Neural cell (in vitro differentiated cells): ENCODE results near the gene FNDC10.

Source experiments
- EP300 ChIP-seq: fragments of 450-650 bp; conservative IDR thresholded peaks from 2 replicates; pipeline ENCODE4 v1.6.1; 2014; ENCODE audit warnings: antibody characterized with exemption, mild to moderate bottlenecking, moderate library complexity; ENCODE audit not compliant: poor library complexity, severe bottlenecking
- RAD21 ChIP-seq: fragments of 450-650 bp; conservative IDR thresholded peaks from 2 replicates; pipeline ENCODE4 v1.6.1; 2014; ENCODE audit warnings: antibody characterized with exemption, mild to moderate bottlenecking, moderate library complexity
- TF ChIP-seq, protein P1 (sequence below): fragments of 450-650 bp; IDR thresholded peaks from 2 replicates; pipeline ENCODE4 v1.5.1; 2014; ENCODE audit warnings: antibody characterized with exemption, mild to moderate bottlenecking, moderate library complexity; ENCODE audit not compliant: poor library complexity, severe bottlenecking

DNA sequence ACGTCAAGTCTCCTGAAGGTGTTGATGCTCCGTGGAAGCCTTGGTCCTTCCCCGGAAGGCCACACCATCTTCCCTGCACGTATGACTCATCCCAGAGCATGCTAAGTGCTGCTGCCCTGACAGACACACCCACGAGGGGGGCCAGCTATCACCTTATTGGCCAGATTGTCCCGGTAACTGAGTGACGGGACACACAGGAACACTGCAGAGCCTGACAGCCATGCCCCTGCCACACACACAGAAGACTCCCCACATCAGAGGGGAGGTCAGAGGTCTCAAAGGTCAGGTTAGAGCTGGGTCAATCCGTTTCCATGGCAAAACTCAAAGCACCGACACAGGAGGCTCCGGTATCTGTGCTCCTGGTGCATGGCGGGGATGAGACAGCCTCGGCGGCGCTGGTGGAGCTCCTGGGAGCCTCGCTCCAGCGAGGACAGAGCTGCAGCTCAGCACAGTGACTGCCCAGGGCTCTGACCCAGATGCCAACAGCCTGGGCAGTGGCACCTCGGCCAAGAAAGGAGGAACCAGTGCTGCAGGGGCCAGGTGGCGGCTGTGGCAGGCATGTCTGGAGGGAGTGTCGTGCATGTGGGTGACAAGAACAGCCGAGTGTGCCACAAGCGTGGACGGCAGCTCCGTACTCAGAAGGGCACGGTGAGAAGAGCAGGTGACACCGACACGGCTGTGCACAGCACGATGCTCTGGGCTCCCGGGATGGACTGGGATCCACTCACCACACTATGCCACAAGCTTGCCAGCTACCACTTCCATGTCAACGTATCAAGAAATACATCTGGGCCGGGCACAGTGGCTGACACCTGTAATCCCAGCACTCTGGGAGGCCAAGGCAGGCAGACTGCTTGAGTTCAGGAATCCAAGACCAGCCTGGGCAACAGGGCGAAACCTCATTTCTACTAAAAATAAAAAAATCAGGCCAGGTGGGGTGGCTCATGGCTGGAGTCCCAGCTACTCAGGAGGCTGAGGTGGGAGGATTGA, 44.7 kb downstream of the FNDC10 start:
- TF ChIP-seq, protein P1, sequence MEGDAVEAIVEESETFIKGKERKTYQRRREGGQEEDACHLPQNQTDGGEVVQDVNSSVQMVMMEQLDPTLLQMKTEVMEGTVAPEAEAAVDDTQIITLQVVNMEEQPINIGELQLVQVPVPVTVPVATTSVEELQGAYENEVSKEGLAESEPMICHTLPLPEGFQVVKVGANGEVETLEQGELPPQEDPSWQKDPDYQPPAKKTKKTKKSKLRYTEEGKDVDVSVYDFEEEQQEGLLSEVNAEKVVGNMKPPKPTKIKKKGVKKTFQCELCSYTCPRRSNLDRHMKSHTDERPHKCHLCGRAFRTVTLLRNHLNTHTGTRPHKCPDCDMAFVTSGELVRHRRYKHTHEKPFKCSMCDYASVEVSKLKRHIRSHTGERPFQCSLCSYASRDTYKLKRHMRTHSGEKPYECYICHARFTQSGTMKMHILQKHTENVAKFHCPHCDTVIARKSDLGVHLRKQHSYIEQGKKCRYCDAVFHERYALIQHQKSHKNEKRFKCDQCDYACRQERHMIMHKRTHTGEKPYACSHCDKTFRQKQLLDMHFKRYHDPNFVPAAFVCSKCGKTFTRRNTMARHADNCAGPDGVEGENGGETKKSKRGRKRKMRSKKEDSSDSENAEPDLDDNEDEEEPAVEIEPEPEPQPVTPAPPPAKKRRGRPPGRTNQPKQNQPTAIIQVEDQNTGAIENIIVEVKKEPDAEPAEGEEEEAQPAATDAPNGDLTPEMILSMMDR = no peak
- TF ChIP-seq EP300 (no peak), RAD21 (no peak)
